ENCODE measurements around the gene C5orf63.
"Not testable (repeated sequence)": the region's sequence is repeated elsewhere in the genome, so short reads cannot be mapped to it uniquely, and the experiment has no call there.

Gene C5orf63

DNA sequence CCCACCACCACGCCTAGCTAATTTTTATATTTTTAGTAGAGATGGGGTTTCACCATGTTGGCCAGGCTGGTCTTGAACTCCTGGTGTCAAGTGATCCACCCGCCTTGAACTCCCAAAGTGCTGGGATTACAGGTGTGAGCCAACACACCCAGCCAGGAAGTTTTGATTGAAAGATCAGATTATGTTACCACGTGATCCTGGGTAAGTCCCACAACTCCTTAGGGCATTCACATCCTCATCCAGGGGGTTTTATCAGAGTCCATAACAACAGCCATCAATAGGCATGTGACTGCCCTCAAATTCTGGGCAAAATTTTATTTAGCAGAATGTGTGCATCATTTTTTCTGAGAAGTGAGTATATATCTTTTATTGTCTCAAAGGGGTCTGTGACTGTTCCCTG lies 68.0 kb downstream of the C5orf63 start:
- DNase-seq = not testable (repeated sequence)

DNA sequence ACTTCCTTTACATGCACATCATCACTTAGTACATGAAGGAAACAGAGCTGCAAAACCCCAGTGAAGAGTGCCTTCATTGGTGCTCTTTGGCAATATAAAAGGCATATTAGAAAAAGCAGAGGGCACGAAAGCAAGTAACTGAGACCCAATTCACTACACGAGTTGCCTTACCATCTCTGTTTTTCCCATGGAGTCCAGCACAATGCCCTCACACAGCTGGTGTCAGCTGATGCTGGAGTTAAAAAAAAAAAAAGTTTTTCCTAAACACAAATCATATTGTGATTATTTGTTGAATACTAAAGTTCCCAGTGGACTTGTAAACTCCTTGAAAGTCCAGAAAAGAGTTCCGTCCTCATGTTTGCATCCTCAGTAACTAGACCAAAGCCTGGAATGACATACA lies 68.6 kb downstream of the C5orf63 start:
- DNase-seq = no peak

DNA sequence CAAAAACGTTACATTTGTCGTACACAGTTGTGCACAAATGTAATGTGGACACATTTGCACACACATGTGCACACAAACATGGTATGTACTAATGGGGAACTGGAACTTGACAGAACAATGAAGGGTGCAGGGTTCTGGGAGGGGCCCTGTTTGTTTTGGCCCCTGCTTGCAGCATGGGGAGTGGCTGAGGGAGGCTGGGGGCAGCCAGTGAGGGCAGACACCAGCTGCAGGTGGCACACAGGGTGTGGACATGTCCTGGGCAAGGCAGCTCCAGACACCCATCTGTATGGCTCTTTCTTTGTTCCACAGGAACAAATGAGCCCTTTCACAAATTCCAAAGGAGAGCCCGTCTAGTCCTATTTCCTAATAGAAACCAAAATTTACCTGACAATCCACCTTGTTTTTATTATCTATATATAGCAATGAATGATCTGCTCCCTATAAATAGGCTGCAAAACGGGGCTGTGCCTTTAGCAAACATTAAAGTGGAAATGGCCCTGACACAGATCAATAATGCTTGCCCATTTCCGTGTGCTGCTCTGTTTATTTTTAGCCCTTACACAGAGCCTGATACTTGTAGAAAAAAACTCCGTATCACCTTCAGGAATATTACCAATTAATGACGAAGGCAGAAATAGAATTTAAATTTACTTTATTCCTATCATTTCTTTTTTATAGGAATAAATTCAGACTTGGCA lies 69.4 kb downstream of the C5orf63 start:
- DNase-seq = no peak

DNA sequence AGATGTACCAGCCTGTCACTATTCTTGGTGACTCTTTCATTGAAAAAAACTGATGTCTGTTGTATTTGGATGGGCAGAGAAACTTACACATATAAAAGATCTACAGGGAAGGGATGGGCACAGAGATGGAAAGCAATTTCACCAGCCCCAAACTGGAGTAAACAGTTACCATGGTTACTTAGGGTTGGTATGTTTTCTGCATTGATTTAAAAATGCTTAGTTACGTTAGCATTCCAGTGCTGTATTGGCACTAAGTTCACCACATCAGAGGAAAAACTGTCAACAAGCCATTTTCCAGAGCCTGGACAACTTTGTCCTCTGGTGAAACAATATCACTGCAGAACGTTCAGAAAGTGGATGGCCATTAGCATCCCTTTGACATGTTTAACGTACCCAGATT lies 70.9 kb downstream of the C5orf63 start:
- DNase-seq = peak; percentile 43

DNA sequence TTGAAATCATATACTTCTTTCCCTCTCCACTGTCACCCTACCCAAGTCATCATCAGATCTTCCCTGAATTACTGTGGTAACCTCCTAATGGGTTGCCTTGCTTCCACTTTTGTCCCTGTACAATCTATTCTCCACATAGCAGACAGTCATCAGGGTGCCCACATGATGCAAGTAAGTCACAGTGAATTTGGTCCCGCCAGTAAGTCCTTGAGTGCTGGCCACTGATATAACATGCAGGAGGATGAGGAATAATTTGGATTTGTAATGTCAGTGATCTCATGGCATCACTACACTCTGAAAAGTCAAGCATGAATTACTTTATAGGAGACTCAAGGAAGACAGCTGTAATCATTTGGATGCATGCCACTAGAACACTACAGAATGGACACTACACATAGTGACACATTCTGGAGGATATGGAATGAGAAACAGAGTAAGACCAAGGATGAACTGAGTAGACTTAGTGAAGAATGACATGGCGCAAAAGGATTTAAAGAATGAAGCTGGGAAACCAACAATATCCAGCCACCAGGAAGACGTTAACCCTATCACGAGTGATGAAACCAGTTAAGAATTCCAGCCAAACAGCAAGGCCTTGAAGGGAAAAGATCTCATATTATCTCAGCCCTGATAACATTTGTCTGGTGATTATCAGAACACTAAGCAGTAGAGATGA lies 71.5 kb downstream of the C5orf63 start:
- DNase-seq = peak; percentile 98

Data from fibroblast of skin of right biceps (primary cell).